Panc1 (cell line): Measurements from ENCODE around the gene PPP1R3E. TPM values are rescaled to one million over a fixed set of nuclear protein-coding genes. Genes with fewer than 3 reads are reported as not detected.

Experiments
- ATAC-seq: fragments of 200-7000 bp; cut with Tn5 transposase; 2 replicates; pipeline ENCODE4 v1.9.1; 2020; ENCODE audit warnings: mild to moderate bottlenecking, moderate library complexity
- BruUV-seq: library from RNA; stranded (reverse); fragments of 400-500 nt; replicated peaks from 2 replicates; lab custom pipeline; 2021; lab: Mats Ljungman, UMichigan
- CTCF ChIA-PET: fragments of 300-600 bp; sonication (Branson Sonifier 250); formaldehyde crosslinking; loops from one replicate; lab custom pipeline; 2022; ENCODE audit warnings: antibody characterized with exemption; lab: Charles Lee
- POLR2A ChIA-PET: fragments of 300-600 bp; sonication (Branson Sonifier 250); formaldehyde crosslinking; loops from one replicate; lab custom pipeline; 2022; ENCODE audit warnings: antibody characterized with exemption; lab: Charles Lee
- DNase-seq: peaks from one replicate; pipeline ENCODE4 v3.0.0-alpha.2; 2010; ENCODE audit warnings: low read depth, low spot score
- H3K27ac ChIP-seq: 2 replicates; pipeline ENCODE4 v1.5.1; 2011; ENCODE audit warnings: mild to moderate bottlenecking, low read length, inconsistent platforms
- H3K27me3 ChIP-seq: fragments of 200-500 bp; sonication (Bioruptor generic); 2 replicates; pipeline ENCODE4 v1.6.0; 2014; ENCODE audit warnings: low read length, inconsistent platforms; ENCODE audit not compliant: control insufficient read depth, insufficient read depth
- H3K36me3 ChIP-seq: fragments of 200-500 bp; sonication (Bioruptor generic); 2 replicates; pipeline ENCODE4 v1.5.1; 2014; ENCODE audit warnings: inconsistent platforms, mild to moderate bottlenecking, low read length, moderate library complexity; ENCODE audit not compliant: control insufficient read depth, insufficient read depth
- H3K4me1 ChIP-seq: 2 replicates; pipeline ENCODE4 v1.5.1; 2011; ENCODE audit warnings: inconsistent platforms, mild to moderate bottlenecking, low read length, moderate library complexity; ENCODE audit not compliant: control insufficient read depth, insufficient read depth
- H3K4me3 ChIP-seq, 2 experiments: 2 replicates each; pipeline ENCODE4 v1.5.1; 2011 to 2012; ENCODE audit warnings: low read depth in 2 of 2, low read length in 2 of 2, mild to moderate bottlenecking in 2 of 2, inconsistent platforms in 1 of 2, moderate library complexity in 1 of 2
- H3K9me3 ChIP-seq: fragments of 200-500 bp; sonication (Bioruptor generic); 2 replicates; pipeline ENCODE4 v1.5.1; 2014; ENCODE audit warnings: low read depth, mild to moderate bottlenecking, inconsistent platforms, low read length, moderate library complexity; ENCODE audit not compliant: control insufficient read depth, insufficient read depth
- CTCF ChIP-seq: fragments of 450-650 bp; IDR thresholded peaks from 2 replicates; pipeline ENCODE4 v1.5.1; 2017; ENCODE audit warnings: mild to moderate bottlenecking
- POLR2AphosphoS5 ChIP-seq: IDR thresholded peaks from 2 replicates; pipeline ENCODE4 v1.6.1; 2012; ENCODE audit warnings: mild to moderate bottlenecking, low read depth, low read length, moderate library complexity
- REST ChIP-seq, 2 experiments: IDR thresholded peaks; 2 replicates each; pipeline ENCODE4 v1.6.1; 2011 to 2012; ENCODE audit warnings: low read depth in 2 of 2, control low read depth in 1 of 2, low read length in 1 of 2, mild to moderate bottlenecking in 1 of 2, moderate library complexity in 1 of 2; ENCODE audit not compliant: insufficient read depth in 1 of 2
- SIN3A ChIP-seq: IDR thresholded peaks from 2 replicates; pipeline ENCODE4 v1.6.1; 2012; ENCODE audit warnings: low read depth, mild to moderate bottlenecking, low read length, moderate library complexity, borderline replicate concordance; ENCODE audit not compliant: insufficient read depth
- TCF7L2 ChIP-seq: IDR thresholded peaks from 2 replicates; pipeline ENCODE4 v1.6.1; 2011; ENCODE audit warnings: mild to moderate bottlenecking, low read depth, low read length, inconsistent platforms
- in situ Hi-C: cut with HindIII; loops from 2 replicates; pipeline ENCODE4 v1.10.0; 2016; ENCODE audit warnings: low sequenced_read_pairs, low pct_unique_long_range_greater_than_20kb
- intact Hi-C: fragments of 100-400 bp; cut with micrococcal nuclease; formaldehyde crosslinking; loops from one replicate; pipeline ENCODE4 v1.10.0; 2022; ENCODE audit not compliant: unreplicated experiment
- total RNA-seq: library from RNA; stranded (reverse); gene quantifications from one replicate; pipeline ENCODE4 v1.2.1, GENCODE V29; 2021; ENCODE audit not compliant: unreplicated experiment

The PPP1R3E gene
- total RNA-seq, 1 experiment from 2014 or later = 8.8 TPM

- ChIA-PET CTCF (interaction anchor here (0.7 kb wide), 1 partner anchor 12 kb away, joined by 14 read pairs; no protein-coding TSS in a partner anchor), POLR2A (no interaction called here)
- in situ Hi-C loops (no loop called here), intact Hi-C loops (no loop called here)
- no peaks in the 10 kb centered on the region for H3K36me3 ChIP-seq
- peak overlapping the region; percentile 37 to 47 for H3K4me3 ChIP-seq
- H3K27ac ChIP-seq = no peak overlapping the region
- peaks cover 11% of the 10 kb centered on the region for H3K27me3 ChIP-seq
- TF ChIP-seq TCF7L2 (no peak), CTCF (peak; percentile 25; the same call in 1 of the 2 replicates), SIN3A (no peak), POLR2AphosphoS5 (no peak), REST (IDR thresholded peaks at IDR 0.05; ENCODE audit: insufficient read depth in 1 of 2, low read depth in 2 of 2, low read length in 1 of 2) (no peak)
- DNase-seq (no peak), ATAC-seq (peak; percentile 54)
- no peaks in the 10 kb centered on the region for H3K9me3 ChIP-seq
- BruUV-seq = no TSS peak
- no peaks in the 10 kb centered on the region for H3K4me1 ChIP-seq
These were observed 49.2 kb upstream of the PPP1R3E start for GRCh38 chr14:23351681-23352505.

DNA sequence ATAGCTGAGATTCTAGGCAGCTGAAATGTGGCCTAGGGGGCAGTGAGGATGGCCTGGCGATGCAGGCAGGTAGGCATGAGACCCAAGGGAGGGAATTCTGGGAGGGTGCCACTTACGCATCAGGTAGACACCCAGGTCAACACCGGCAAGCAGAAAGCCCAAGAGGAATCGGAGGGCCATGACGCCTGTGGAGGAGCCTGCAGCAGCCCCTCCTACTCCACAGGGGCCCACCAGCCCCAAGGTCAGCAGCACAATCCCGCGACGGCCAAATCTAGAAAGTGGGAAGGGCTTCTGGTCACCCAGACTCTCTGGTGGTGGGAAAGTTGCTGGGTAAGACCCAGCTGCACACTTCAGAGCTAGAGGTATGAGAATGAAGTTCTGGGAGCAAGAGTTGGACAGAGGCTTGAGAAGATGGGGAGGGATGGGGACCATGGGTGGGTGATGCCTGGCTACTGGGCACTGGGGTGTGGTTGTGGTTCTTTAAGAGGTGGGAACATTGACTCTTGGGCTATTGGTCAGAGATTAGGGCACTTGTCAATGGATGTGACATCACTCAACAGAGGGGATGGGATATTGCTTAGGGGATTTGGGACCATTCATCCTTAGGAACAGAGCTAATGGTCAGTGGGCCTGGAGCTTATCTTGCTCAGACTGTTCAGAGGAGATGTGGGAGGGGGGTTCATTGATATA is 46.6 kb upstream of the PPP1R3E start:
- CTCF ChIA-PET = interaction anchor here (0.7 kb wide), 1 partner anchor 117 kb away, joined by 3 read pairs; no protein-coding TSS in a partner anchor
- Histone ChIP-seq H3K27me3 (peaks cover 6% of the 10 kb centered on the region), H3K9me3 (no peaks in the 10 kb centered on the region), H3K4me1 (no peaks in the 10 kb centered on the region), H3K36me3 (no peaks in the 10 kb centered on the region), H3K4me3 (no peak overlapping the region), H3K27ac (no peak overlapping the region)
- no TSS peak for BruUV-seq
- POLR2A ChIA-PET = no interaction called here
- DNase-seq = no peak
- ATAC-seq = no peak
- in situ Hi-C loops (no loop called here), intact Hi-C loops (no loop called here)
- no peak for TF ChIP-seq REST (IDR thresholded peaks at IDR 0.05; ENCODE audit: insufficient read depth in 1 of 2, low read depth in 2 of 2, low read length in 1 of 2)
- no peak for TF ChIP-seq TCF7L2
